HL-60 (cell line): ENCODE measurements around the gene EXOC1L.

ENCODE experiments used
- DNase-seq, 2 experiments: peaks; one replicate each; pipeline ENCODE4 v3.0.0-alpha.2; 2010 to 2020; ENCODE audit warnings: low read depth in 1 of 2, low spot score in 1 of 2
- H3K27ac ChIP-seq: fragments of 250-450 bp; sonication (Bioruptor Pico); replicated peaks from 2 replicates; pipeline ENCODE4 v1.5.1; 2020; ENCODE audit warnings: mild to moderate bottlenecking, moderate library complexity
- H3K27me3 ChIP-seq: fragments of 250-450 bp; sonication (Bioruptor Pico); 2 replicates; pipeline ENCODE4 v1.5.1; 2021; ENCODE audit warnings: mild to moderate bottlenecking, moderate library complexity; ENCODE audit not compliant: insufficient read depth, poor library complexity, severe bottlenecking
- H3K4me3 ChIP-seq: replicated peaks from 2 replicates; pipeline ENCODE4 v1.5.1; 2011; ENCODE audit warnings: mild to moderate bottlenecking, control low read depth, low read length; ENCODE audit not compliant: insufficient read depth
- GABPA ChIP-seq: IDR thresholded peaks from 2 replicates; pipeline ENCODE4 v1.6.1; 2012; ENCODE audit warnings: low read depth
- POLR2AphosphoS5 ChIP-seq: IDR thresholded peaks from 2 replicates; pipeline ENCODE4 v1.6.1; 2012; ENCODE audit warnings: low read depth
- SPI1 ChIP-seq: IDR thresholded peaks from 2 replicates; pipeline ENCODE4 v1.6.1; 2012; ENCODE audit warnings: low read depth, mild to moderate bottlenecking, borderline replicate concordance
- TF ChIP-seq, protein P1 (sequence below): IDR thresholded peaks from one replicate; pipeline ENCODE4 v1.5.1; 2011; ENCODE audit warnings: low read length, control low read depth, inconsistent platforms; ENCODE audit not compliant: insufficient read depth
- TF ChIP-seq, protein P2 (sequence below): IDR thresholded peaks from 2 replicates; pipeline ENCODE4 v1.6.1; 2012; ENCODE audit warnings: low read depth; ENCODE audit not compliant: insufficient replicate concordance

Gene EXOC1L

GRCh38 chr4:55854129-55854528 lies 34.5 kb downstream of the EXOC1L start:
- no peak for TF ChIP-seq GABPA
- Histone ChIP-seq H3K27me3 (no peaks in the 10 kb centered on the region), H3K27ac (peak overlapping the region; percentile 85), H3K4me3 (peak overlapping the region; percentile 95)
- DNase-seq: no peak

DNA sequence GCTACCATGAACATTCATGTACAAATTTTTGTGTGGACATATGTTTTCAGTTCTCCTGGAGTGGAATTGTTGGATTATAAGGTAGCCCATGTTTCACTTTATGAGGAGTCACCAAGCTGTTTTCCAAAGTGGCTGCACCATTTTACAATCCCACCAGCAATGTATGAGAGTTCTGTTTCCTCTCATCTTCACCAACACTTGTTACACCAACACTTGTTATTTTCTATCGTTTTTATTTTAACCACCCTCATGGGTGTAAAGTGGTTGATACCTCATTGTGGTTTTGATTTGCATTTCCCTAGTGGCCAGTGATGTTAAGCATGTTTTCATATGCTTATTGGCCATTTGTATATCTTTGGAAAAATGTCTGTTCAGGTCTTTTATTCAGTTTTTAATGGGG lies 38.0 kb downstream of the EXOC1L start:
- TF ChIP-seq GABPA (no peak), POLR2AphosphoS5 (no peak), SPI1 (no peak)
- TF ChIP-seq, protein P1, sequence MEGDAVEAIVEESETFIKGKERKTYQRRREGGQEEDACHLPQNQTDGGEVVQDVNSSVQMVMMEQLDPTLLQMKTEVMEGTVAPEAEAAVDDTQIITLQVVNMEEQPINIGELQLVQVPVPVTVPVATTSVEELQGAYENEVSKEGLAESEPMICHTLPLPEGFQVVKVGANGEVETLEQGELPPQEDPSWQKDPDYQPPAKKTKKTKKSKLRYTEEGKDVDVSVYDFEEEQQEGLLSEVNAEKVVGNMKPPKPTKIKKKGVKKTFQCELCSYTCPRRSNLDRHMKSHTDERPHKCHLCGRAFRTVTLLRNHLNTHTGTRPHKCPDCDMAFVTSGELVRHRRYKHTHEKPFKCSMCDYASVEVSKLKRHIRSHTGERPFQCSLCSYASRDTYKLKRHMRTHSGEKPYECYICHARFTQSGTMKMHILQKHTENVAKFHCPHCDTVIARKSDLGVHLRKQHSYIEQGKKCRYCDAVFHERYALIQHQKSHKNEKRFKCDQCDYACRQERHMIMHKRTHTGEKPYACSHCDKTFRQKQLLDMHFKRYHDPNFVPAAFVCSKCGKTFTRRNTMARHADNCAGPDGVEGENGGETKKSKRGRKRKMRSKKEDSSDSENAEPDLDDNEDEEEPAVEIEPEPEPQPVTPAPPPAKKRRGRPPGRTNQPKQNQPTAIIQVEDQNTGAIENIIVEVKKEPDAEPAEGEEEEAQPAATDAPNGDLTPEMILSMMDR: no peak
- TF ChIP-seq, protein P2, sequence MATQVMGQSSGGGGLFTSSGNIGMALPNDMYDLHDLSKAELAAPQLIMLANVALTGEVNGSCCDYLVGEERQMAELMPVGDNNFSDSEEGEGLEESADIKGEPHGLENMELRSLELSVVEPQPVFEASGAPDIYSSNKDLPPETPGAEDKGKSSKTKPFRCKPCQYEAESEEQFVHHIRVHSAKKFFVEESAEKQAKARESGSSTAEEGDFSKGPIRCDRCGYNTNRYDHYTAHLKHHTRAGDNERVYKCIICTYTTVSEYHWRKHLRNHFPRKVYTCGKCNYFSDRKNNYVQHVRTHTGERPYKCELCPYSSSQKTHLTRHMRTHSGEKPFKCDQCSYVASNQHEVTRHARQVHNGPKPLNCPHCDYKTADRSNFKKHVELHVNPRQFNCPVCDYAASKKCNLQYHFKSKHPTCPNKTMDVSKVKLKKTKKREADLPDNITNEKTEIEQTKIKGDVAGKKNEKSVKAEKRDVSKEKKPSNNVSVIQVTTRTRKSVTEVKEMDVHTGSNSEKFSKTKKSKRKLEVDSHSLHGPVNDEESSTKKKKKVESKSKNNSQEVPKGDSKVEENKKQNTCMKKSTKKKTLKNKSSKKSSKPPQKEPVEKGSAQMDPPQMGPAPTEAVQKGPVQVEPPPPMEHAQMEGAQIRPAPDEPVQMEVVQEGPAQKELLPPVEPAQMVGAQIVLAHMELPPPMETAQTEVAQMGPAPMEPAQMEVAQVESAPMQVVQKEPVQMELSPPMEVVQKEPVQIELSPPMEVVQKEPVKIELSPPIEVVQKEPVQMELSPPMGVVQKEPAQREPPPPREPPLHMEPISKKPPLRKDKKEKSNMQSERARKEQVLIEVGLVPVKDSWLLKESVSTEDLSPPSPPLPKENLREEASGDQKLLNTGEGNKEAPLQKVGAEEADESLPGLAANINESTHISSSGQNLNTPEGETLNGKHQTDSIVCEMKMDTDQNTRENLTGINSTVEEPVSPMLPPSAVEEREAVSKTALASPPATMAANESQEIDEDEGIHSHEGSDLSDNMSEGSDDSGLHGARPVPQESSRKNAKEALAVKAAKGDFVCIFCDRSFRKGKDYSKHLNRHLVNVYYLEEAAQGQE: no peak
- Histone ChIP-seq H3K4me3 (no peak overlapping the region), H3K27ac (no peak overlapping the region), H3K27me3 (no peaks in the 10 kb centered on the region)
- DNase-seq: no peak

- DNase-seq: no peak
- no peak overlapping the region for H3K4me3 ChIP-seq
- TF ChIP-seq POLR2AphosphoS5 (no peak), GABPA (no peak), SPI1 (no peak)
- TF ChIP-seq, protein P1: no peak
- TF ChIP-seq, protein P2: no peak
- H3K27me3 ChIP-seq: no peaks in the 10 kb centered on the region
- H3K27ac ChIP-seq: no peak overlapping the region
These were observed 40.1 kb downstream of the EXOC1L start for GRCh38 chr4:55859711-55860110.

GRCh38 chr4:55864577-55865223 lies 45.1 kb downstream of the EXOC1L start:
- TF ChIP-seq POLR2AphosphoS5: no peak
- TF ChIP-seq, protein P2: no peak
- TF ChIP-seq, protein P1: no peak
- TF ChIP-seq SPI1: no peak
- Histone ChIP-seq H3K27me3 (no peaks in the 10 kb centered on the region), H3K27ac (no peak overlapping the region), H3K4me3 (no peak overlapping the region)
- no peak for DNase-seq
